Activated gamma-delta T cell (primary cell): ENCODE results near the gene RFT1.

Experiments used
- DNase-seq: peaks from one replicate; lab custom pipeline; 2025; lab: John Stamatoyannopoulos, UW

Gene RFT1

GRCh38 chr3:53122933-53123305, 7.3 kb downstream of the RFT1 start:
- DNase-seq = no peak

GRCh38 chr3:53122255-53122932, 7.8 kb downstream of the RFT1 start:
- DNase-seq = no peak

GRCh38 chr3:53120336-53120735, 9.9 kb downstream of the RFT1 start:
- DNase-seq = no peak

GRCh38 chr3:53116956-53117355, 13.3 kb downstream of the RFT1 start:
- no peak for DNase-seq

GRCh38 chr3:53114412-53115074, 15.7 kb downstream of the RFT1 start:
- DNase-seq = no peak

- no peak for DNase-seq
Measured at GRCh38 chr3:53114011-53114400, 16.2 kb downstream of the RFT1 start.

- DNase-seq = no peak
Measured at GRCh38 chr3:53113293-53114010, 16.8 kb downstream of the RFT1 start.

- DNase-seq = no peak
Measured at GRCh38 chr3:53111822-53112221, 18.4 kb downstream of the RFT1 start.

- DNase-seq = no peak
Measured at GRCh38 chr3:53109891-53110771, 20.1 kb downstream of the RFT1 start.

GRCh38 chr3:53109190-53109589, 21.0 kb downstream of the RFT1 start:
- DNase-seq = no peak

GRCh38 chr3:53104762-53105161, 25.5 kb downstream of the RFT1 start:
- DNase-seq = no peak

GRCh38 chr3:53103397-53104296, 26.6 kb downstream of the RFT1 start:
- DNase-seq = no peak

GRCh38 chr3:53102601-53103147, 27.6 kb downstream of the RFT1 start:
- no peak for DNase-seq

- no peak for DNase-seq
Measured at GRCh38 chr3:53101956-53102355, 28.3 kb downstream of the RFT1 start.

GRCh38 chr3:53100818-53101466, 29.3 kb downstream of the RFT1 start:
- no peak for DNase-seq

GRCh38 chr3:53097887-53098286, 32.3 kb downstream of the RFT1 start:
- DNase-seq = no peak

- DNase-seq = no peak
Measured at GRCh38 chr3:53092942-53093341, 37.3 kb downstream of the RFT1 start.

GRCh38 chr3:53092216-53092615, 38.0 kb downstream of the RFT1 start:
- DNase-seq = no peak

- DNase-seq = no peak
Measured at GRCh38 chr3:53091011-53091410, 39.2 kb downstream of the RFT1 start.

GRCh38 chr3:53089511-53089910, 40.7 kb downstream of the RFT1 start:
- DNase-seq = no peak
